ENCODE results near the gene KLHL6. TPM values are rescaled to one million over a fixed set of nuclear protein-coding genes. Genes with fewer than 3 reads are reported as not detected.

Gene KLHL6
- total and polyA plus RNA-seq, 2 of the 13 experiments (the other 11 are each of a cell fraction or from before 2014, with no cell fraction given) = not detected

DNA sequence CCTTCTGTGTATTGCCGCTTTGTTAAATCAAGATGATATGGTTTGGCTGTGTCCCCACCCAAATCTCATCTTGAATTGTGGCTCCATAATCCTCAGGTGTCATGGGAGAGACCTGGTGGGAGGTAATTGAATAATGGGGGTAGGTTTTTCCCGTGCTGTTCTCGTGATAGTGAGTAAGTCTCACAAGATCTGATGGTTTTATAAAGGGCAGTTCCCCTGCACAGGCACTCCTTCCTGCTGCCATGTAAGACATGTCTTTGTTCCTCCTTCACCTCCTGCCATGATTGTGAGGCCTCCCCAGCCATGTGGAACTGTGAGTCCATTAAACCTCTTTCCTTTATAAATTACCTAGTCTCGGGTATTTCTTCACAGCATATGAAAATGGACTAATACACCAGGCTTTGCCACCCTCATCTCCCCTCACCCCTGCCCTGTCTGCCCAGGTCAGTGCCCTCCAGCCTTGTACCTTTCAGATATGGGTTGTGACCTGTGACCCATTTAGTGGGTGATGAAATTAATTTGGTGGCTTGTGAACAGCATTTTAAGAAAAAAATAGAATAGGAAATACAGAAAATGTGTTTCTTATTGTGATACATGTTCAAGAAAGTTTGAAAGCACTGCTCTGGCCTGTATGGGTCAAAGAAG lies 71.0 kb downstream of the KLHL6 start (continued):
- TF ChIP-seq, protein P1, sequence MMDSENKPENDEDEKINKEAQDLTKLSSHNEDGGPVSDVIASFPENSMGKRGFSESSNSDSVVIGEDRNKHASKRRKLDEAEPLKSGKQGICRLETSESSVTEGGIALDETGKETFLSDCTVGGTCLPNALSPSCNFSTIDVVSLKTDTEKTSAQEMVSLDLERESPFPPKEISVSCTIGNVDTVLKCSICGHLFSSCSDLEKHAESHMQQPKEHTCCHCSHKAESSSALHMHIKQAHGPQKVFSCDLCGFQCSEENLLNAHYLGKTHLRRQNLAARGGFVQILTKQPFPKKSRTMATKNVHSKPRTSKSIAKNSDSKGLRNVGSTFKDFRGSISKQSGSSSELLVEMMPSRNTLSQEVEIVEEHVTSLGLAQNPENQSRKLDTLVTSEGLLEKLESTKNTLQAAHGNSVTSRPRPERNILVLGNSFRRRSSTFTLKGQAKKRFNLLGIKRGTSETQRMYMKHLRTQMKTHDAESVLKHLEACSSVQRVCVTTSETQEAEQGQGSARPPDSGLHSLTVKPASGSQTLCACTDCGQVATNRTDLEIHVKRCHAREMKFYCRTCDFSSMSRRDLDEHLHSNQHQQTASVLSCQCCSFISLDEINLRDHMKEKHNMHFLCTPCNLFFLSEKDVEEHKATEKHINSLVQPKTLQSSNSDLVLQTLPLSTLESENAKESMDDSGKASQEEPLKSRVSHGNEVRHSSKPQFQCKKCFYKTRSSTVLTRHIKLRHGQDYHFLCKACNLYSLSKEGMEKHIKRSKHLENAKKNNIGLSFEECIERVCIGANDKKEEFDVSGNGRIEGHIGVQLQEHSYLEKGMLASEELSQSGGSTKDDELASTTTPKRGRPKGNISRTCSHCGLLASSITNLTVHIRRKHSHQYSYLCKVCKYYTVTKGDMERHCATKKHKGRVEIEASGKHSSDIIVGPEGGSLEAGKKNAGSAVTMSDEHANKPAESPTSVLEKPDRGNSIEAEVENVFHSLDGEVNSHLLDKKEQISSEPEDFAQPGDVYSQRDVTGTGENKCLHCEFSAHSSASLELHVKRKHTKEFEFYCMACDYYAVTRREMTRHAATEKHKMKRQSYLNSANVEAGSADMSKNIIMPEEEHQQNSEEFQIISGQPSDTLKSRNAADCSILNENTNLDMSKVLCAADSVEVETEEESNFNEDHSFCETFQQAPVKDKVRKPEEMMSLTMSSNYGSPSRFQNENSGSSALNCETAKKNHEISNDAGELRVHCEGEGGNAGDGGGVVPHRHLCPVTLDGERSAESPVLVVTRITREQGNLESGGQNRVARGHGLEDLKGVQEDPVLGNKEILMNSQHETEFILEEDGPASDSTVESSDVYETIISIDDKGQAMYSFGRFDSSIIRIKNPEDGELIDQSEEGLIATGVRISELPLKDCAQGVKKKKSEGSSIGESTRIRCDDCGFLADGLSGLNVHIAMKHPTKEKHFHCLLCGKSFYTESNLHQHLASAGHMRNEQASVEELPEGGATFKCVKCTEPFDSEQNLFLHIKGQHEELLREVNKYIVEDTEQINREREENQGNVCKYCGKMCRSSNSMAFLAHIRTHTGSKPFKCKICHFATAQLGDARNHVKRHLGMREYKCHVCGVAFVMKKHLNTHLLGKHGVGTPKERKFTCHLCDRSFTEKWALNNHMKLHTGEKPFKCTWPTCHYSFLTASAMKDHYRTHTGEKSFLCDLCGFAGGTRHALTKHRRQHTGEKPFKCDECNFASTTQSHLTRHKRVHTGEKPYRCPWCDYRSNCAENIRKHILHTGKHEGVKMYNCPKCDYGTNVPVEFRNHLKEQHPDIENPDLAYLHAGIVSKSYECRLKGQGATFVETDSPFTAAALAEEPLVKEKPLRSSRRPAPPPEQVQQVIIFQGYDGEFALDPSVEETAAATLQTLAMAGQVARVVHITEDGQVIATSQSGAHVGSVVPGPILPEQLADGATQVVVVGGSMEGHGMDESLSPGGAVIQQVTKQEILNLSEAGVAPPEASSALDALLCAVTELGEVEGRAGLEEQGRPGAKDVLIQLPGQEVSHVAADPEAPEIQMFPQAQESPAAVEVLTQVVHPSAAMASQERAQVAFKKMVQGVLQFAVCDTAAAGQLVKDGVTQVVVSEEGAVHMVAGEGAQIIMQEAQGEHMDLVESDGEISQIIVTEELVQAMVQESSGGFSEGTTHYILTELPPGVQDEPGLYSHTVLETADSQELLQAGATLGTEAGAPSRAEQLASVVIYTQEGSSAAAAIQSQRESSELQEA (CRISPR knock-in tag; IDR thresholded peaks at IDR 0.05; ENCODE audit: not compliant biosample characterization) = no peak
- TF ChIP-seq, protein P2, sequence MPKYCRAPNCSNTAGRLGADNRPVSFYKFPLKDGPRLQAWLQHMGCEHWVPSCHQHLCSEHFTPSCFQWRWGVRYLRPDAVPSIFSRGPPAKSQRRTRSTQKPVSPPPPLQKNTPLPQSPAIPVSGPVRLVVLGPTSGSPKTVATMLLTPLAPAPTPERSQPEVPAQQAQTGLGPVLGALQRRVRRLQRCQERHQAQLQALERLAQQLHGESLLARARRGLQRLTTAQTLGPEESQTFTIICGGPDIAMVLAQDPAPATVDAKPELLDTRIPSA (CRISPR knock-in tag; IDR thresholded peaks at IDR 0.05; ENCODE audit: borderline replicate concordance) = no peak
- TF ChIP-seq, protein P3, sequence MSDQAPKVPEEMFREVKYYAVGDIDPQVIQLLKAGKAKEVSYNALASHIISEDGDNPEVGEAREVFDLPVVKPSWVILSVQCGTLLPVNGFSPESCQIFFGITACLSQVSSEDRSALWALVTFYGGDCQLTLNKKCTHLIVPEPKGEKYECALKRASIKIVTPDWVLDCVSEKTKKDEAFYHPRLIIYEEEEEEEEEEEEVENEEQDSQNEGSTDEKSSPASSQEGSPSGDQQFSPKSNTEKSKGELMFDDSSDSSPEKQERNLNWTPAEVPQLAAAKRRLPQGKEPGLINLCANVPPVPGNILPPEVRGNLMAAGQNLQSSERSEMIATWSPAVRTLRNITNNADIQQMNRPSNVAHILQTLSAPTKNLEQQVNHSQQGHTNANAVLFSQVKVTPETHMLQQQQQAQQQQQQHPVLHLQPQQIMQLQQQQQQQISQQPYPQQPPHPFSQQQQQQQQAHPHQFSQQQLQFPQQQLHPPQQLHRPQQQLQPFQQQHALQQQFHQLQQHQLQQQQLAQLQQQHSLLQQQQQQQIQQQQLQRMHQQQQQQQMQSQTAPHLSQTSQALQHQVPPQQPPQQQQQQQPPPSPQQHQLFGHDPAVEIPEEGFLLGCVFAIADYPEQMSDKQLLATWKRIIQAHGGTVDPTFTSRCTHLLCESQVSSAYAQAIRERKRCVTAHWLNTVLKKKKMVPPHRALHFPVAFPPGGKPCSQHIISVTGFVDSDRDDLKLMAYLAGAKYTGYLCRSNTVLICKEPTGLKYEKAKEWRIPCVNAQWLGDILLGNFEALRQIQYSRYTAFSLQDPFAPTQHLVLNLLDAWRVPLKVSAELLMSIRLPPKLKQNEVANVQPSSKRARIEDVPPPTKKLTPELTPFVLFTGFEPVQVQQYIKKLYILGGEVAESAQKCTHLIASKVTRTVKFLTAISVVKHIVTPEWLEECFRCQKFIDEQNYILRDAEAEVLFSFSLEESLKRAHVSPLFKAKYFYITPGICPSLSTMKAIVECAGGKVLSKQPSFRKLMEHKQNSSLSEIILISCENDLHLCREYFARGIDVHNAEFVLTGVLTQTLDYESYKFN (CRISPR knock-in tag; conservative IDR thresholded peaks at IDR 0.05) = no peak
- no peak for TF ChIP-seq HNF4G (IDR thresholded peaks at IDR 0.05; ENCODE audit: borderline replicate concordance, low read depth, low read length)
- no peak for TF ChIP-seq HNF4G (CRISPR knock-in tag; IDR thresholded peaks at IDR 0.05; ENCODE audit: borderline replicate concordance, low read depth)
- TF ChIP-seq MXD4 (CRISPR knock-in tag; IDR thresholded peaks at IDR 0.05) = no peak

Measured in HepG2 (cell line).